ENCODE measurements around the gene FTH1. TPM values are rescaled to one million over a fixed set of nuclear protein-coding genes. Genes with fewer than 3 reads are reported as not detected.

Gene FTH1
- total RNA-seq, 1 donor from 2014 or later: 3,020 TPM

DNA sequence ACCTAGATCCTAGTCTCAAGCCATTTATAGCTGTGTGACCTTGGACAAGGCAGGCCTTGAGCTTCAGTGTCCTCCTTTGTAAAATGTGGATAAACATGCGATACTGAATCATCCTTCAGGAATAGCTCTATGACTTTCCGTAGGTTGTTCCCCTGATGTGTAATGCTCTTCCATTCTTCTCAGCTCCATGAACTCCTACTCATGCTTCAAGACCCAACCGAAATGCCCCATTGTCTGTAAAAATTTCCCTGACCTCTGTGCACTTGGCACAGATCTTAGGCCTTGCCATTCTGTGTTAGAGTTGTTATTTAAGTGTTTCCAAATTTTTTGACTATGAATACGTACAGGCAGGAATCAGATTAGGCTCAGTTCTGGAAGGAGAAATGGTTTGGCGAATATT lies 20.5 kb downstream of the FTH1 start:
- TF ChIP-seq, protein P1, sequence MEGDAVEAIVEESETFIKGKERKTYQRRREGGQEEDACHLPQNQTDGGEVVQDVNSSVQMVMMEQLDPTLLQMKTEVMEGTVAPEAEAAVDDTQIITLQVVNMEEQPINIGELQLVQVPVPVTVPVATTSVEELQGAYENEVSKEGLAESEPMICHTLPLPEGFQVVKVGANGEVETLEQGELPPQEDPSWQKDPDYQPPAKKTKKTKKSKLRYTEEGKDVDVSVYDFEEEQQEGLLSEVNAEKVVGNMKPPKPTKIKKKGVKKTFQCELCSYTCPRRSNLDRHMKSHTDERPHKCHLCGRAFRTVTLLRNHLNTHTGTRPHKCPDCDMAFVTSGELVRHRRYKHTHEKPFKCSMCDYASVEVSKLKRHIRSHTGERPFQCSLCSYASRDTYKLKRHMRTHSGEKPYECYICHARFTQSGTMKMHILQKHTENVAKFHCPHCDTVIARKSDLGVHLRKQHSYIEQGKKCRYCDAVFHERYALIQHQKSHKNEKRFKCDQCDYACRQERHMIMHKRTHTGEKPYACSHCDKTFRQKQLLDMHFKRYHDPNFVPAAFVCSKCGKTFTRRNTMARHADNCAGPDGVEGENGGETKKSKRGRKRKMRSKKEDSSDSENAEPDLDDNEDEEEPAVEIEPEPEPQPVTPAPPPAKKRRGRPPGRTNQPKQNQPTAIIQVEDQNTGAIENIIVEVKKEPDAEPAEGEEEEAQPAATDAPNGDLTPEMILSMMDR (IDR thresholded peaks at IDR 0.05): no peak
- H3K27me3 Mint-ChIP-seq (ENCODE audit: unreplicated experiment): peaks cover 21% of the 10 kb centered on the region
- H3K9me3 Mint-ChIP-seq (ENCODE audit: unreplicated experiment): no peaks in the 10 kb centered on the region
- peak; percentile 10 for DNase-seq (ENCODE audit: extremely low spot score, unreplicated experiment)
- H3K4me3 Mint-ChIP-seq (ENCODE audit: unreplicated experiment): no peak overlapping the region
- no peaks in the 10 kb centered on the region for H3K36me3 Mint-ChIP-seq (ENCODE audit: unreplicated experiment)
- H3K4me1 Mint-ChIP-seq (ENCODE audit: unreplicated experiment): peaks cover 34% of the 10 kb centered on the region
- H3K27ac Mint-ChIP-seq (ENCODE audit: unreplicated experiment): peak overlapping the region; percentile 84

DNA sequence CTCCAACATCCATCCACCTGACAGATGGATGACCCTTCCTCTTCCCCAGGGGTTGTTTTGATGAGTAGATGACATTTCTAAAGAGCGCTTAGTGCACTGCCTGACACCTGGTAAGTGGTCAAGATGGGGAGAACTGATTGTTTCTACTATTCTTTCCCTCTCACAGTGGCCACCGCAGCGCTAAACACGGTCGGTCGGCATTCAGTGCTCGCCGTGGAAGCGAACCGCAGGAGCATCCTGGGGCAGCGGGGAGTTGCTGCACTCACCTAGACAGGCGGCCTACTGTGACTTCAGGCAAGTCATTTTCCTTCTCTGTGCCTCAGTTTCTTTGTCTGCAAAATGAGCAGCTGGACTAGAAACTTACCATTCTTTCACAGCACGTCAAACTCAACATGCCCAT lies 22.2 kb downstream of the FTH1 start:
- Mint-ChIP-seq H3K27ac (ENCODE audit: unreplicated experiment) (no peak overlapping the region), H3K9me3 (ENCODE audit: unreplicated experiment) (no peaks in the 10 kb centered on the region), H3K4me1 (ENCODE audit: unreplicated experiment) (peaks cover 31% of the 10 kb centered on the region), H3K4me3 (ENCODE audit: unreplicated experiment) (no peak overlapping the region), H3K36me3 (ENCODE audit: unreplicated experiment) (no peaks in the 10 kb centered on the region), H3K27me3 (ENCODE audit: unreplicated experiment) (peaks cover 24% of the 10 kb centered on the region)
- DNase-seq (ENCODE audit: extremely low spot score, unreplicated experiment): peak; percentile 78
- TF ChIP-seq, protein P1 (IDR thresholded peaks at IDR 0.05): no peak

DNA sequence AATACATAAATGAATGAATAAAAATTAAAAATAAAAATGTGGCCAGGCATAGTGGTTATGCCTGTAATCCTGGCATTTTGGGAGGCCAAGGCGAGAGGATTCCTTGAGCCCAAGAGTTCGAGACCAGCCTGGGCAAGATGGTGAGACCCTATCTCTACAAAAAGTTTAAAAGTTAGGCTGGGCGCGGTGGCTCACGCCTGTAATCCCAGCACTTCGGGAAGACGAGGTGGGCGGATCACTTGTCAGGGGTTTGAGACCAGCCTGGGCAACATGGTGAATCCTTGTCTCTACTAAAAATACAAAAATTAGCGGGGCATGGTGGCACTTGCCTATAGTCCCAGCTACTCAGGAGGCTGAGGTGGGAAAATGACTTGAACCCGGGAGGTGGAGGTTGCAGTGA lies 27.0 kb downstream of the FTH1 start:
- DNase-seq (ENCODE audit: extremely low spot score, unreplicated experiment): no peak
- H3K27me3 Mint-ChIP-seq (ENCODE audit: unreplicated experiment): peaks cover 37% of the 10 kb centered on the region
- H3K9me3 Mint-ChIP-seq (ENCODE audit: unreplicated experiment): peaks cover 12% of the 10 kb centered on the region
- no peaks in the 10 kb centered on the region for H3K4me1 Mint-ChIP-seq (ENCODE audit: unreplicated experiment)
- H3K27ac Mint-ChIP-seq (ENCODE audit: unreplicated experiment): no peak overlapping the region
- TF ChIP-seq, protein P1 (IDR thresholded peaks at IDR 0.05): no peak
- H3K4me3 Mint-ChIP-seq (ENCODE audit: unreplicated experiment): no peak overlapping the region
- H3K36me3 Mint-ChIP-seq (ENCODE audit: unreplicated experiment): no peaks in the 10 kb centered on the region

DNA sequence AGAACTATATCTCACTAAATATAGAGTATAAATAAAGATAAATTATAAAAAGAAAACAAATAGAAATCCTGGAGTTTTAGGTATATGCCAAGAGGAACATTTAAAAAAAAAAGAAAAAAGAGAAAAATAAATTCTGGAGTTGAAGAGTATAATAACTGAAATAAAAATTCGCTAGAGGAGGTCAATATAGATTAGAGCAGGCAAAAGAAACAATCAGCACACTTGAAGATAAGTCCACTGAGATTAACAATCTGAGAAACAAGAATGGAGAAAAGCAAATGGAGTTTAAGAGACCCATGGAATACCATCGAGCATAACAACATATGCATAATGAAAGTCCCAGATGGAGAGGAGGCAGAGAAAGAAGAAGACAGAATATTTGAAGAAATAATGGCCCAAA lies 31.6 kb downstream of the FTH1 start:
- peaks cover 36% of the 10 kb centered on the region for H3K27me3 Mint-ChIP-seq (ENCODE audit: unreplicated experiment)
- DNase-seq (ENCODE audit: extremely low spot score, unreplicated experiment): no peak
- H3K4me3 Mint-ChIP-seq (ENCODE audit: unreplicated experiment): no peak overlapping the region
- no peak overlapping the region for H3K27ac Mint-ChIP-seq (ENCODE audit: unreplicated experiment)
- TF ChIP-seq, protein P1 (IDR thresholded peaks at IDR 0.05): no peak
- no peaks in the 10 kb centered on the region for H3K4me1 Mint-ChIP-seq (ENCODE audit: unreplicated experiment)
- H3K9me3 Mint-ChIP-seq (ENCODE audit: unreplicated experiment): peaks cover 17% of the 10 kb centered on the region
- H3K36me3 Mint-ChIP-seq (ENCODE audit: unreplicated experiment): peaks cover 4% of the 10 kb centered on the region

DNA sequence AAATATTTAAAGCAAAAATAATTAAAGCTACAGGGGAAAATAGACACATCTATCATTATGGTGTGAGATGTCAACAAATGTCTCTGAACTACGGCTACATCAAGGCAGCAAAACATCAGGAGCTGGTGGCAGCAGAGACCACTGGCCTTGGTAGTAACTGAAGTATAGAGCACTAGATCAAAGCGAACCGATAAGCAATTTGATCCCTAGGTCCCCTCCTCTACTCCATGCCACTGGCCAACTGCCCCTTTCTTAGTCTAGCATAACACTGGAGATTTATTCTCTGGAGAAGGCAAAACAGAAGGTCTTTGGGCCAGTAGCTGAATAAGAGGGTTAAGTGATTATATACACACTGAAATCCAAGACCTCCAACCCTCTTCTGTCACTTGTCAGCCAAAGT lies 36.5 kb downstream of the FTH1 start:
- peaks cover 15% of the 10 kb centered on the region for H3K4me1 Mint-ChIP-seq (ENCODE audit: unreplicated experiment)
- no peak overlapping the region for H3K27ac Mint-ChIP-seq (ENCODE audit: unreplicated experiment)
- H3K4me3 Mint-ChIP-seq (ENCODE audit: unreplicated experiment): no peak overlapping the region
- peaks cover 7% of the 10 kb centered on the region for H3K9me3 Mint-ChIP-seq (ENCODE audit: unreplicated experiment)
- H3K36me3 Mint-ChIP-seq (ENCODE audit: unreplicated experiment): peaks cover 4% of the 10 kb centered on the region
- DNase-seq (ENCODE audit: extremely low spot score, unreplicated experiment): peak; percentile 13
- peaks cover 24% of the 10 kb centered on the region for H3K27me3 Mint-ChIP-seq (ENCODE audit: unreplicated experiment)
- TF ChIP-seq, protein P1 (IDR thresholded peaks at IDR 0.05): no peak
